ENCODE results near the gene ESAM.

Gene ESAM

DNA sequence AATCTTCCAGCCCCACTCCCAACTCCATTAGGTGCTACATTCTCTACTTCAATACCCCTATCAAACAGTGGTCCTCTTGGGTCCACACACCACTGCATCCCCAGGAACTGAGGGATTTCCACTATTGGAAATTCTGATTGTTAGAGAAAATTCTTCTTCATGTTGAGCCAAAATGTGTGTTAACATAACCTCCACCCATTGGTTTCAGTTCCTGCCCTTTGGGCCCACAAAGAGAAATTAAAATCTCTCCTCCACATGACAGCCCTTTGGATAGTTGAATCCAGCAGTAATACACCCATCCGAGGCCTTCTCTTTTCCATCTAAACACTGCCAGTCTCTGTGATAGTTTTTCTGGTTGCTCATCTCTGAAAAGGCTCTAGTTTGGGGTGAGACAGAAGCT lies 12.2 kb downstream of the ESAM start:
- Histone ChIP-seq H2AK5ac (ENCODE audit: low read length) (no peak overlapping the region), H4K8ac (ENCODE audit: low read depth, low read length) (no peak overlapping the region), H4K12ac (ENCODE audit: low read depth, low read length) (no peak overlapping the region), H3K9me3 (ENCODE audit: insufficient read depth, low read depth, low read length) (peaks cover 6% of the 10 kb centered on the region), H3K4me1 (ENCODE audit: control insufficient read depth in 1 of 2, insufficient read depth in 2 of 2, low read length in 2 of 2) (peaks cover 6 to 12% of the 10 kb centered on the region in 2 experiments), H4K91ac (ENCODE audit: low read depth, low read length) (no peak overlapping the region), H3K36me3 (ENCODE audit: control insufficient read depth in 1 of 2, insufficient read depth in 2 of 2, low read length in 2 of 2) (no peaks in the 10 kb centered on the region), H3K4ac (ENCODE audit: low read depth, low read length) (no peak overlapping the region), H3K27ac (ENCODE audit: low read depth, low read length) (no peak overlapping the region), H3K18ac (ENCODE audit: low read length) (no peak overlapping the region), H2BK120ac (ENCODE audit: insufficient read depth, low read length, poor library complexity) (no peak overlapping the region), H3K79me2 (ENCODE audit: control insufficient read depth, insufficient read depth, low read length, poor library complexity) (no peaks in the 10 kb centered on the region), H2BK5ac (ENCODE audit: low read depth, low read length, poor library complexity) (no peak overlapping the region), H3K14ac (ENCODE audit: low read length) (no peak overlapping the region), H3K27me3 (ENCODE audit: insufficient read depth, low read length) (peaks cover 68% of the 10 kb centered on the region), H3K23ac (ENCODE audit: low read length) (no peak overlapping the region), H2BK12ac (ENCODE audit: low read length) (no peak overlapping the region), H3K4me2 (ENCODE audit: low read length) (no peak overlapping the region), H3K9ac (ENCODE audit: low read length) (no peak overlapping the region), H3K4me3 (ENCODE audit: low read depth, low read length) (no peak overlapping the region), H3K79me1 (ENCODE audit: low read length) (no peaks in the 10 kb centered on the region), H2AFZ (ENCODE audit: insufficient read depth, low read length, poor library complexity) (no peak overlapping the region)
- WGBS (ENCODE audit: extremely low coverage, insufficient coverage, insufficient read length), result no CpG with 5 or more reads among the region's 1 CpG
- no peak for DNase-seq

DNA sequence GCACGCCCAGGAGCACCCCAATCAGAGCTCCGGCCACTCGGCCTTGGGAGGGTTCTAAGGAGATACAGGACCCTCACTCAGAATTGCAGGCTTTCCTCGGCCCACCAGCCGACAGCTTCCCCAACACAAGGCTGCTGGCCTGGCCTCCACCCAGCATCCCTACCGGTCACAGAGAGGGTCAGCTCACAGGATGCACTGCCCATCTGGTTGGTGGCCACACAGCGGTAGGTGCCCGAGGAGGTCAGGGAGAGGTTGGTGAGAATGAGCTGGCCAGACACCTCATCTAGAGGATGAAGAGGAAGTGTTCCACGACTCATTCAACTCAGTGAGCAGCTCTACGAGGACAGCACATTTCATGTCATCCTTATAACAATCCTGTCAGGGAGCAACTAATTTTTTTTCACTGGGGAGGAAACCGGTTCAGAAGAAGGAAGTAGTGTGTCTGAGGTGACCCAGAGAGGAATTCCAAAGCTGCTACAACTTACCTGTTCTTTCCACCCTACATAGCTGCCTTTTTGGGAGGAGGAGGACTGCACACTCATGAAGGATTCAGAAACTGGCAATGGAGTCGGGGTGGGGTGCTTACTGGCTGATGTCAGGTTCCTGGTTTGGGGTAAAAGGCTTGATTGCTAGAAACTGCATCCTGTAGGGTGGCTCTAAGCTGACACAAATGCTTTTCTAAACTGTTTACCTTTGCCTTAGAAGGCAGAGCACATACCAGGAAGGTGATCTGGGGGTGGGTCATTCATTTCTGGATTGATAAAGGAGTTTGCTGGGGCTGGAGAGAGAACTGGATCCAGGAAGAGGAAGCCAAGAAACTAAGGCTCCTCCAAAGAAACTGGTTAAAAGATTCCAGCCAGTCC lies 13.4 kb downstream of the ESAM start:
- peaks cover 6% of the 10 kb centered on the region for H3K9me3 ChIP-seq (ENCODE audit: insufficient read depth, low read depth, low read length)

DNA sequence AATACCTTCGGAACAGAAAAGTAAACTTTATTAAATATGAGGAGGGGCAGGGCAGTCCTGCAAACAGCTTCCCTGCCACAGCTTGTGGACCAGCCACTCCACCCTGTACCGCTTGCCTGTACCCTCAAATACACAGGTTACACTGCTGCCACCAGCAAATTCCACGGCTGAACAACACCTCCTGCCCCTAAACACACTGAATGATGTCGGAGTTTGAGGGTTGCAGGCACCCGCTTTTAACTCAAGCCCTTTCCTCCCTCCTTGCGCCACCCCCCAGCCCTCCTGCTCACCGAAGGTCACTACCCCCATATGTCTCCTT lies 14.0 kb downstream of the ESAM start:
- Histone ChIP-seq H3K27ac (ENCODE audit: low read depth, low read length) (no peak overlapping the region), H3K4me1 (ENCODE audit: control insufficient read depth in 1 of 2, insufficient read depth in 2 of 2, low read length in 2 of 2) (peaks cover 6 to 12% of the 10 kb centered on the region in 2 experiments), H4K91ac (ENCODE audit: low read depth, low read length) (no peak overlapping the region), H3K36me3 (ENCODE audit: control insufficient read depth in 1 of 2, insufficient read depth in 2 of 2, low read length in 2 of 2) (no peaks in the 10 kb centered on the region), H3K9me3 (ENCODE audit: insufficient read depth, low read depth, low read length) (peaks cover 2% of the 10 kb centered on the region), H3K4ac (ENCODE audit: low read depth, low read length) (no peak overlapping the region), H3K4me2 (ENCODE audit: low read length) (no peak overlapping the region), H2BK120ac (ENCODE audit: insufficient read depth, low read length, poor library complexity) (no peak overlapping the region), H2BK12ac (ENCODE audit: low read length) (no peak overlapping the region), H3K79me1 (ENCODE audit: low read length) (no peaks in the 10 kb centered on the region), H3K79me2 (ENCODE audit: control insufficient read depth, insufficient read depth, low read length, poor library complexity) (no peaks in the 10 kb centered on the region), H2AFZ (ENCODE audit: insufficient read depth, low read length, poor library complexity) (no peak overlapping the region), H3K4me3 (ENCODE audit: low read depth, low read length) (no peak overlapping the region), H3K14ac (ENCODE audit: low read length) (no peak overlapping the region), H3K23ac (ENCODE audit: low read length) (no peak overlapping the region), H2AK5ac (ENCODE audit: low read length) (no peak overlapping the region), H4K12ac (ENCODE audit: low read depth, low read length) (no peak overlapping the region), H3K9ac (ENCODE audit: low read length) (no peak overlapping the region), H4K8ac (ENCODE audit: low read depth, low read length) (no peak overlapping the region), H2BK5ac (ENCODE audit: low read depth, low read length, poor library complexity) (no peak overlapping the region), H3K27me3 (ENCODE audit: insufficient read depth, low read length) (peaks cover 79% of the 10 kb centered on the region), H3K18ac (ENCODE audit: low read length) (no peak overlapping the region)
- DNase-seq, result no peak
- no CpG with 5 or more reads among the region's 7 CpGs for WGBS (ENCODE audit: extremely low coverage, insufficient coverage, insufficient read length)

More for the DNA sequence above, 13.4 kb downstream of the ESAM start:
- no peak overlapping the region for H2BK12ac ChIP-seq (ENCODE audit: low read length)
- no peak overlapping the region for H3K18ac ChIP-seq (ENCODE audit: low read length)
- no peak overlapping the region for H3K4ac ChIP-seq (ENCODE audit: low read depth, low read length)
- DNase-seq, result no peak
- H4K91ac ChIP-seq (ENCODE audit: low read depth, low read length), result no peak overlapping the region
- no peaks in the 10 kb centered on the region for H3K79me1 ChIP-seq (ENCODE audit: low read length)
- H2BK120ac ChIP-seq (ENCODE audit: insufficient read depth, low read length, poor library complexity), result no peak overlapping the region
- no peak overlapping the region for H3K4me2 ChIP-seq (ENCODE audit: low read length)
- no CpG with 5 or more reads among the region's 12 CpGs for WGBS (ENCODE audit: extremely low coverage, insufficient coverage, insufficient read length)
- no peak overlapping the region for H2AFZ ChIP-seq (ENCODE audit: insufficient read depth, low read length, poor library complexity)
- H3K4me1 ChIP-seq (ENCODE audit: control insufficient read depth in 1 of 2, insufficient read depth in 2 of 2, low read length in 2 of 2), result peaks cover 6 to 12% of the 10 kb centered on the region in 2 experiments
- H4K8ac ChIP-seq (ENCODE audit: low read depth, low read length), result no peak overlapping the region
- no peak overlapping the region for H3K14ac ChIP-seq (ENCODE audit: low read length)
- peaks cover 75% of the 10 kb centered on the region for H3K27me3 ChIP-seq (ENCODE audit: insufficient read depth, low read length)
- no peak overlapping the region for H3K9ac ChIP-seq (ENCODE audit: low read length)
- H4K12ac ChIP-seq (ENCODE audit: low read depth, low read length), result no peak overlapping the region
- no peak overlapping the region for H2AK5ac ChIP-seq (ENCODE audit: low read length)
- H2BK5ac ChIP-seq (ENCODE audit: low read depth, low read length, poor library complexity), result no peak overlapping the region
- H3K36me3 ChIP-seq (ENCODE audit: control insufficient read depth in 1 of 2, insufficient read depth in 2 of 2, low read length in 2 of 2), result no peaks in the 10 kb centered on the region
- H3K23ac ChIP-seq (ENCODE audit: low read length), result no peak overlapping the region
- H3K4me3 ChIP-seq (ENCODE audit: low read depth, low read length), result no peak overlapping the region
- H3K27ac ChIP-seq (ENCODE audit: low read depth, low read length), result no peak overlapping the region
- H3K79me2 ChIP-seq (ENCODE audit: control insufficient read depth, insufficient read depth, low read length, poor library complexity), result no peaks in the 10 kb centered on the region

DNA sequence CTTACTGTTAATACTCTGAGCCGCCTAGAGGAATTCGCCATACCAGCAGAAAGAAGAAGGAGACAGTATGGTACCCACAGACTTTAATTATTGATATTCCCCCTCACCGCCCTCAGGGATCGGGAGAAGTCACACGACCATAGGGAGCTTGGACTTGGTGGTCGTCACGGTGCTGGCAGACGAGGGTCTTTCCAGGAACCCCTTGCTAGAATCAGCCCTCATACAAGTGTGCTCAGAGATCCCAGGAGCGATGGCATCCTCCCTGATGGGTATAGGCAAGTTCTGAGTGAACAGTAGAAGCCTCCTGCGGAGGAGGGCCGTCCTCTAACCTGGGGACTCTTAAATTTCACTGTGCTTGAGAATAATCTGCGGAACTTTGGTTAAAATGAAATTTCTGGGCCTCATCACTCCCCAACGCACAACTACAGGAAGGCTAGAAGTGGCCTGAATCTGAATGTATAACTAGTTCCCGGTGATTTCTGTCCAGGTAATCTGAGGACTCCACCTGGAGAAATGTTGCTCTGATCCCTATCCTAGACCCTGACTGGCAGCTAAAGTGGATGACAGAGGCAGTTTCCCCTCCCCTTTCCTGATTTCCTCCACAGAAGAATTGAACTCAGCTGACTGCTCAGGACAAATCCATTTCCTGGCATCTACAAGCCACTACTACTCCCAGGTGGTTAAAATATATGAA lies 14.5 kb downstream of the ESAM start:
- H3K9ac ChIP-seq (ENCODE audit: low read length), result no peak overlapping the region
- no peak overlapping the region for H2BK5ac ChIP-seq (ENCODE audit: low read depth, low read length, poor library complexity)

More for the DNA sequence above, 14.5 kb downstream of the ESAM start:
- Histone ChIP-seq H2BK120ac (ENCODE audit: insufficient read depth, low read length, poor library complexity) (no peak overlapping the region), H3K79me2 (ENCODE audit: control insufficient read depth, insufficient read depth, low read length, poor library complexity) (no peaks in the 10 kb centered on the region), H3K79me1 (ENCODE audit: low read length) (no peaks in the 10 kb centered on the region), H3K4me3 (ENCODE audit: low read depth, low read length) (no peak overlapping the region), H2AK5ac (ENCODE audit: low read length) (no peak overlapping the region), H3K27ac (ENCODE audit: low read depth, low read length) (no peak overlapping the region), H3K9me3 (ENCODE audit: insufficient read depth, low read depth, low read length) (peaks cover 2% of the 10 kb centered on the region), H3K36me3 (ENCODE audit: control insufficient read depth in 1 of 2, insufficient read depth in 2 of 2, low read length in 2 of 2) (no peaks in the 10 kb centered on the region), H3K14ac (ENCODE audit: low read length) (no peak overlapping the region), H4K12ac (ENCODE audit: low read depth, low read length) (no peak overlapping the region), H3K4ac (ENCODE audit: low read depth, low read length) (no peak overlapping the region), H3K4me1 (ENCODE audit: control insufficient read depth in 1 of 2, insufficient read depth in 2 of 2, low read length in 2 of 2) (peaks cover 6 to 12% of the 10 kb centered on the region in 2 experiments), H2AFZ (ENCODE audit: insufficient read depth, low read length, poor library complexity) (no peak overlapping the region), H4K8ac (ENCODE audit: low read depth, low read length) (no peak overlapping the region), H4K91ac (ENCODE audit: low read depth, low read length) (no peak overlapping the region), H2BK12ac (ENCODE audit: low read length) (no peak overlapping the region), H3K23ac (ENCODE audit: low read length) (no peak overlapping the region), H3K18ac (ENCODE audit: low read length) (no peak overlapping the region), H3K27me3 (ENCODE audit: insufficient read depth, low read length) (peaks cover 80% of the 10 kb centered on the region), H3K4me2 (ENCODE audit: low read length) (peak overlapping the region; percentile 38)
- no CpG with 5 or more reads among the region's 14 CpGs for WGBS (ENCODE audit: extremely low coverage, insufficient coverage, insufficient read length)
- no peak for DNase-seq

Measured in trophoblast cell (in vitro differentiated cells and primary cell).